ENCODE data around the gene RNU6-1. TPM values are rescaled to one million over a fixed set of nuclear protein-coding genes. Genes with fewer than 3 reads are reported as not detected.
A peak's percentile ranks its signal among the peaks of the same experiment; 100 is the strongest.

RNU6-1 gene
- total and polyA plus RNA-seq, 2 donors (not counting 3 experiments of a cell fraction or from before 2014, with no cell fraction given), result not detected

DNA sequence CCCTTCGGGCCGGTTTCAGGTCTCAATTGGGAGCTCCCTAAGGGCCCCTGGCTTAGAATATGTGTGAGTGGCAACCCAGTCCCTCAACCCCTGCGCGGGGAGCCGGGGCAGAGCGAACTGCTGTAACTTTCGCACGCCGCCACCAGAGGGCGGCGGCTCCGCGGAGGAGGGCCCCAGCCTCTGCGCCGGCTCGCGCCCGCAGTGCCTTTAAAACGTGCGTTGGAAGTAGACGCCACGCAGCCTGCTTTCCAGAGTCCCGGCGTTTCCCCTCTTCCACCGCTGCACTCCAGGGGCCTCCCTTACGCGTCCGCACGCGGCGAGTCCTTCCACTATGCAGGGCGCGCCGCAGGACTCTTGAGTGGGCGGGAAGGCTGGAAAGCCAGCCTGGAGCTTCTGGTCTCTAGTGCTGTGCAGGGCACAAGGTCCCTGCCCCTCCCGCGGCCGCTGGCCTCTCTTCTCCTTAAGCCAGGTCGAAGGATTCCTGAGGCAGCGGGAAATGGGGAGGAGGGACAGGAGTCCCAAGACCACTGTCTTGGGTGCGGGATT, 23.7 kb upstream of the RNU6-1 start:
- no TSS peak for BruUV-seq (replicated peaks)
- Histone ChIP-seq H3K9me3 (replicated peaks; ENCODE audit: control insufficient read depth, insufficient read depth, low read length) (no peaks in the 10 kb centered on the region), H2AFZ (ENCODE audit: low read depth, low read length) (peak overlapping the region; percentile 86), H3K79me2 (ENCODE audit: control insufficient read depth, insufficient read depth, low read length) (no peaks in the 10 kb centered on the region), H4K20me1 (replicated peaks; ENCODE audit: control insufficient read depth, extremely low read depth, insufficient read depth, low read length) (no peaks in the 10 kb centered on the region), H3K4me3 (replicated peaks in 1 of 3; ENCODE audit: insufficient read depth in 1 of 3, low read depth in 1 of 3, low read length in 3 of 3) (peak overlapping the region in 2 of 3 experiments; percentile 8 to 35), H3K27ac (ENCODE audit: insufficient read depth, low read depth, low read length) (no peak overlapping the region), H3K4me2 (ENCODE audit: insufficient read depth, low read length) (peak overlapping the region; percentile 53), H3K36me3 (ENCODE audit: control insufficient read depth in 2 of 2, extremely low read depth in 1 of 2, insufficient read depth in 2 of 2, low read length in 2 of 2) (no peaks in the 10 kb centered on the region), H3K27me3 (ENCODE audit: control insufficient read depth in 2 of 2, insufficient read depth in 2 of 2, low read length in 2 of 2) (peaks cover 9 to 13% of the 10 kb centered on the region in 2 experiments), H3K9ac (replicated peaks; ENCODE audit: extremely low read depth, insufficient read depth, low read length) (no peak overlapping the region), H3K4me1 (ENCODE audit: control insufficient read depth, extremely low read depth, insufficient read depth, low read length) (no peaks in the 10 kb centered on the region), H3K9me1 (replicated peaks; ENCODE audit: control insufficient read depth, extremely low read depth, insufficient read depth, low read length) (no peaks in the 10 kb centered on the region)
- dilution Hi-C loops (cut with MboI; ENCODE audit: extremely low pct_ligation_motif_present, low sequenced_read_pairs), result no loop called here
- intact Hi-C loops (cut with micrococcal nuclease), result loop anchor here (1.0 to 5.0 kb wide), 4 partner anchors 189 to 364 kb away; partner anchors contain the start of genes CLN6 and PIAS1
- CTCF ChIA-PET, result interaction anchor here (0.6 to 4.9 kb wide), 20 partner anchors 10 to 1062 kb away, joined by 3 to 139 read pairs (median 4); partner anchors contain the start of genes CALML4 and PIAS1
- TF ChIP-seq MYC (IDR thresholded peaks at IDR 0.05; ENCODE audit: low read depth, low read length) (no peak), GATA2 (IDR thresholded peaks at IDR 0.05; ENCODE audit: insufficient read depth, insufficient read length, low read depth, low read length) (no peak), EZH2 (IDR thresholded peaks at IDR 0.05; ENCODE audit: borderline replicate concordance, low read depth, low read length, severe bottlenecking) (no peak)
- TF ChIP-seq, protein P1, sequence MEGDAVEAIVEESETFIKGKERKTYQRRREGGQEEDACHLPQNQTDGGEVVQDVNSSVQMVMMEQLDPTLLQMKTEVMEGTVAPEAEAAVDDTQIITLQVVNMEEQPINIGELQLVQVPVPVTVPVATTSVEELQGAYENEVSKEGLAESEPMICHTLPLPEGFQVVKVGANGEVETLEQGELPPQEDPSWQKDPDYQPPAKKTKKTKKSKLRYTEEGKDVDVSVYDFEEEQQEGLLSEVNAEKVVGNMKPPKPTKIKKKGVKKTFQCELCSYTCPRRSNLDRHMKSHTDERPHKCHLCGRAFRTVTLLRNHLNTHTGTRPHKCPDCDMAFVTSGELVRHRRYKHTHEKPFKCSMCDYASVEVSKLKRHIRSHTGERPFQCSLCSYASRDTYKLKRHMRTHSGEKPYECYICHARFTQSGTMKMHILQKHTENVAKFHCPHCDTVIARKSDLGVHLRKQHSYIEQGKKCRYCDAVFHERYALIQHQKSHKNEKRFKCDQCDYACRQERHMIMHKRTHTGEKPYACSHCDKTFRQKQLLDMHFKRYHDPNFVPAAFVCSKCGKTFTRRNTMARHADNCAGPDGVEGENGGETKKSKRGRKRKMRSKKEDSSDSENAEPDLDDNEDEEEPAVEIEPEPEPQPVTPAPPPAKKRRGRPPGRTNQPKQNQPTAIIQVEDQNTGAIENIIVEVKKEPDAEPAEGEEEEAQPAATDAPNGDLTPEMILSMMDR (IDR thresholded peaks at IDR 0.05; ENCODE audit: extremely low read depth in 1 of 2, insufficient read depth in 1 of 2, low read depth in 1 of 2, low read length in 2 of 2), result peak; percentile 87 to 97
- POLR2A ChIA-PET, result no interaction called here
- DNase-seq (ENCODE audit: low read depth, low spot score) (peak; percentile 65), FAIRE-seq (peak; percentile 87)

Data from endothelial cell of umbilical vein (primary cell).